ENCODE measurements around the gene IFT20. TPM values are rescaled to one million over a fixed set of nuclear protein-coding genes. Genes with fewer than 3 reads are reported as not detected.
A peak's percentile ranks its signal among the peaks of the same experiment; 100 is the strongest.

The IFT20 gene
- total and polyA plus RNA-seq, 9 of the 15 experiments (the other 6 are each of a cell fraction or from before 2014, with no cell fraction given), result 11.2 to 38.6 (median 20.1) TPM

- TF ChIP-seq ASH1L (IDR thresholded peaks at IDR 0.05; ENCODE audit: borderline replicate concordance, low read depth, partially characterized antibody), result no peak
- no peak for TF ChIP-seq SIN3B (IDR thresholded peaks at IDR 0.05; ENCODE audit: low read depth)
- TF ChIP-seq LARP7 (IDR thresholded peaks at IDR 0.05), result 0 out of 2 replicates have a peak, but pooled peaks have one; percentile 53
- 0 out of 2 replicates have a peak, but pooled peaks have one; percentile 17 for TF ChIP-seq SUPT5H (IDR thresholded peaks at IDR 0.05)
- TF ChIP-seq ZNF655 (CRISPR knock-in tag; IDR thresholded peaks at IDR 0.05), result no peak
- TF ChIP-seq ARID1B (IDR thresholded peaks at IDR 0.05), result no peak
- no peak for TF ChIP-seq RBM15 (IDR thresholded peaks at IDR 0.05; ENCODE audit: insufficient read depth, low read length)
- TF ChIP-seq TEAD4 (IDR thresholded peaks at IDR 0.05; ENCODE audit: low read length), result no peak
- TF ChIP-seq TEAD4 (CRISPR knock-in tag; IDR thresholded peaks at IDR 0.05; ENCODE audit: borderline replicate concordance), result no peak
- TF ChIP-seq MLX (CRISPR knock-in tag; conservative IDR thresholded peaks at IDR 0.05), result no peak
- no peak for TF ChIP-seq SRSF7 (optimal IDR thresholded peaks at IDR 0.05; ENCODE audit: low read depth, low read length)
- no peak for TF ChIP-seq ATF3 (IDR thresholded peaks at IDR 0.05)
- TF ChIP-seq ATF3 (CRISPR knock-in tag; conservative IDR thresholded peaks at IDR 0.05), result no peak
- TF ChIP-seq, protein P1, sequence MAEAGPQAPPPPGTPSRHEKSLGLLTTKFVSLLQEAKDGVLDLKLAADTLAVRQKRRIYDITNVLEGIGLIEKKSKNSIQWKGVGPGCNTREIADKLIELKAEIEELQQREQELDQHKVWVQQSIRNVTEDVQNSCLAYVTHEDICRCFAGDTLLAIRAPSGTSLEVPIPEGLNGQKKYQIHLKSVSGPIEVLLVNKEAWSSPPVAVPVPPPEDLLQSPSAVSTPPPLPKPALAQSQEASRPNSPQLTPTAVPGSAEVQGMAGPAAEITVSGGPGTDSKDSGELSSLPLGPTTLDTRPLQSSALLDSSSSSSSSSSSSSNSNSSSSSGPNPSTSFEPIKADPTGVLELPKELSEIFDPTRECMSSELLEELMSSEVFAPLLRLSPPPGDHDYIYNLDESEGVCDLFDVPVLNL (CRISPR knock-in tag; IDR thresholded peaks at IDR 0.05; ENCODE audit: low read depth), result no peak
- TF ChIP-seq ZSCAN32 (CRISPR knock-in tag; IDR thresholded peaks at IDR 0.05), result no peak
- TF ChIP-seq POLR2A (conservative IDR thresholded peaks at IDR 0.05), result 0 out of 2 replicates have a peak, but pooled peaks have one; percentile 1
- TF ChIP-seq ZNF583 (CRISPR knock-in tag; IDR thresholded peaks at IDR 0.05), result no peak
- TF ChIP-seq DEAF1 (CRISPR knock-in tag; IDR thresholded peaks at IDR 0.05), result no peak
- peak; percentile 27; the same call in 1 of the 2 replicates for TF ChIP-seq SMARCA4 (IDR thresholded peaks at IDR 0.05)
- no peak for TF ChIP-seq ZNF253 (CRISPR knock-in tag; conservative IDR thresholded peaks at IDR 0.05)
- no peak for TF ChIP-seq TBL1XR1 (IDR thresholded peaks at IDR 0.05; ENCODE audit: low read length in 2 of 2)
These were observed 17.9 kb downstream of the IFT20 start (continued) for GRCh38 chr17:28317099-28317965.

All from K562 (cell line).